SK-N-MC (cell line): Measurements from ENCODE around the gene FADS1.
A peak's percentile ranks its signal among the peaks of the same experiment; 100 is the strongest.

Experiments used
- EZH2 ChIP-seq: fragments of 200-600 bp; sonication (generic); IDR thresholded peaks from one replicate; pipeline ENCODE4 v1.6.1; 2017; ENCODE audit warnings: antibody characterized with exemption
- FOXP2 ChIP-seq: optimal IDR thresholded peaks from 2 replicates; pipeline ENCODE3; 2011; ENCODE audit warnings: mild to moderate bottlenecking, moderate library complexity; ENCODE audit not compliant: insufficient read depth; ENCODE audit errors: extremely low read length, control extremely low read depth
- POLR2AphosphoS5 ChIP-seq: IDR thresholded peaks from 2 replicates; pipeline ENCODE4 v1.6.1; 2012; ENCODE audit warnings: mild to moderate bottlenecking, low read depth, low read length, borderline replicate concordance

- TF ChIP-seq POLR2AphosphoS5 (peak; percentile 80), EZH2 (no peak), FOXP2 (peak; percentile 3)
These were observed 17.7 kb upstream of the FADS1 start for GRCh38 chr11:61834278-61835048.
